ENCODE results near the gene SLC5A9.

DNA sequence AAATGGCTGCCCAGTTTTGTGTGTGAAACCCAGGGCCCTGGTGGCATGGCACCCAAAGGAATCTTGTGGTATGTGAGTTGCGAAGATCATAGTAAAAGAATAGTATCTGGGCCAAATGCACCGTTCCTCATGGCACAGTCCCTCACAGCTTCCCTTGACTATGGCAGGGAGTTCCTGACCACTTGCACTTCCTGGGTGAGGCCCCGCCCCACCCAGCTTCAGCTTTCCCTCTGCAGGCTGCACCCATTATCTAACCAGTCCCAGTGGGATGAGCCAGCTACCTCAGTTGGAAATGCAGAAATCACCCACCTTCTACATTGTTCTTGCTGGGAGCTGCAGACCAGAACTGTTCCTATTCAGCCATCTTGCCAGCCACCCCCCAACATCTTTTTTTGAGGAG, 63.0 kb downstream of the SLC5A9 start:
- no peak for TF ChIP-seq EZH2phosphoT487 (IDR thresholded peaks at IDR 0.05; ENCODE audit: insufficient read depth, low read depth)
- TF ChIP-seq EZH2 (IDR thresholded peaks at IDR 0.05; ENCODE audit: insufficient read depth, poor library complexity, severe bottlenecking) = no peak

All from GM23248 (cell line).